Body of pancreas (tissue), 4 donors: Measurements from ENCODE around the gene SRRT. TPM values are rescaled to one million over a fixed set of nuclear protein-coding genes. Genes with fewer than 3 reads are reported as not detected.

Experiments used
- ATAC-seq: fragments of 150-250 bp; one replicate; pipeline ENCODE4 v1.9.1; 2016
- DNase-seq, 4 donors: peaks; one replicate each; pipeline ENCODE4 v3.0.0-alpha.2; 2019
- H3K27ac ChIP-seq, 4 donors: fragments of 200-600 bp; sonication (generic); 1 replicate in 3 of 4; 2 replicates in 1 of 4; pipeline versions ENCODE4 v1.5.1 to v1.6.1; 2016 to 2019; ENCODE audit warnings: mild to moderate bottlenecking in 1 of 4, mixed read lengths in 1 of 4, moderate library complexity in 1 of 4
- H3K27me3 ChIP-seq, 2 donors: fragments of 200-600 bp; sonication (generic); one replicate each; pipeline ENCODE4 v1.6.0; 2016; ENCODE audit warnings: mild to moderate bottlenecking in 1 of 2
- H3K36me3 ChIP-seq, 2 donors: fragments of 200-600 bp; sonication (generic); replicated peaks in 1 of 2; 2 replicates each; pipeline ENCODE4 v1.5.1; 2016; ENCODE audit warnings: low read depth in 2 of 2; ENCODE audit not compliant: insufficient read depth in 1 of 2
- H3K4me1 ChIP-seq: fragments of 200-600 bp; sonication (generic); one replicate; pipeline ENCODE4 v1.6.0; 2016
- H3K4me3 ChIP-seq, 2 donors: fragments of 200-600 bp; sonication (generic); 1 replicate in 1 of 2; 2 replicates in 1 of 2; pipeline ENCODE4 v1.5.1; 2016 to 2019
- H3K9me3 ChIP-seq, 3 donors: fragments of 200-600 bp; sonication (generic); 1 replicate in 2 of 3; 2 replicates in 1 of 3; pipeline ENCODE4 v1.5.1; 2016
- CTCF ChIP-seq, 7 experiments: fragments of 450-650 bp in 4 of 7; fragments of 200-600 bp in 3 of 7; sonication (generic) in 3 of 7; IDR thresholded peaks; one replicate each; pipeline ENCODE4 v1.5.1; 2016 to 2019; ENCODE audit warnings: antibody characterized with exemption in 7 of 7
- POLR2A ChIP-seq, 3 donors: fragments of 450-650 bp; IDR thresholded peaks; one replicate each; pipeline ENCODE4 v1.6.1; 2016; ENCODE audit warnings: antibody characterized with exemption in 3 of 3, mild to moderate bottlenecking in 2 of 3
- WGBS, 2 donors: methylation state at CpG; one replicate each; pipeline ENCODE4 v1.1.5; 2017; 5-methylcytosine and 5-hydroxymethylcytosine counted together
- intact Hi-C: fragments of 100-400 bp; cut with DNase I; formaldehyde crosslinking; loops from one replicate; pipeline ENCODE4 v1.15.1; 2023
- total RNA-seq, 2 donors: library from RNA; depleted of rRNA; stranded (reverse); fragments of >200 nt; gene quantifications; one replicate each; pipeline ENCODE4 v1.1.0, GENCODE V29; 2016

SRRT gene
- total RNA-seq, 2 donors from 2014 or later, result 54.7 to 60.7 TPM

GRCh38 chr7:100886936-100887515 lies 12.1 kb downstream of the SRRT start:
- TF ChIP-seq CTCF (IDR thresholded peaks at IDR 0.05) (no peak), POLR2A (IDR thresholded peaks at IDR 0.05) (no peak)
- intact Hi-C loops, result no loop called here
- no peak for ATAC-seq
- H3K4me3 ChIP-seq, result no peak overlapping the region
- H3K27me3 ChIP-seq, result no peaks in the 10 kb centered on the region
- no peaks in the 10 kb centered on the region for H3K9me3 ChIP-seq
- 79 to 87% methylated on average over 25 of the region's 25 CpGs for WGBS, 2 donors
- peak overlapping the region in 2 of 4 donors; percentile 91 to 95 for H3K27ac ChIP-seq
- DNase-seq, result no peak
- peaks cover 11 to 38% of the 10 kb centered on the region in 2 donors for H3K36me3 ChIP-seq
- peaks cover 34% of the 10 kb centered on the region for H3K4me1 ChIP-seq

GRCh38 chr7:100887516-100888290 lies 12.8 kb downstream of the SRRT start:
- Histone ChIP-seq H3K36me3 (peaks cover 11 to 31% of the 10 kb centered on the region in 2 donors), H3K27me3 (no peaks in the 10 kb centered on the region), H3K9me3 (no peaks in the 10 kb centered on the region), H3K27ac (peak overlapping the region in 3 of 4 donors; percentile 85 to 95 (median 91)), H3K4me3 (no peak overlapping the region), H3K4me1 (peaks cover 34% of the 10 kb centered on the region)
- DNase-seq (no peak), ATAC-seq (no peak)
- no peak for TF ChIP-seq CTCF (IDR thresholded peaks at IDR 0.05)
- TF ChIP-seq POLR2A (IDR thresholded peaks at IDR 0.05), result no peak
- WGBS, 2 donors, result 56 to 63% methylated on average over 21 of the region's 21 CpGs
- intact Hi-C loops, result no loop called here

DNA sequence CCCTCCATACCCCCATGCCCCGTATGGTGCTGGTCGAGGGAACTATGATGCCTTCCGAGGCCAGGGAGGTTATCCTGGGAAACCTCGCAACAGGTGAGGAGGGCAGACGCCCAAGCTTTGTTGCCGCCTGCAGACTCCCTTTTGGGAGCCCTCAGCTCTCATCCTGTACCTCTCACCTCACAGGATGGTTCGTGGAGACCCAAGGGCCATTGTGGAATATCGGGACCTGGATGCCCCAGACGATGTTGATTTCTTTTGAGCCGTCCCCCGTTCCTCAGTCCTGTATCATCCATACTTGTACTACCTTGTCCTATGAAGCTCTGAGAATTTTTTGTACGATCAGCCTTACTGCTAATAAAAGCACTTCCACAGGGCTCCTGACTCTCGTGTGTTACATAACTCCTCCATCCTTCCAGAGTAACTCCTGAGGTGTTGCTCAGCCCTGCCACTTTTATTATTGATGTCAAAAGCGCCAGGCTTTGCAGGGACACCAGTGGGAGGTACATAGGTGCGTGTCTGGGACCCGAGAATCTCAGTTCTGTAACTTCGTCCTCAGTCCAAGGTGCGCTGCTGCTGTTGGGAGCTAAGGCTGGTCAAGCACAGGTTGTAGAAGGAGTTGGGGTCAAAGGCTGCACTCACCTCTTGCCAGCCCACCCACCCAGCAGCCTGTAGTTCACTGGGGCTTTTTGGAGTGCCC lies 13.5 kb downstream of the SRRT start:
- DNase-seq (no peak), ATAC-seq (no peak)
- Histone ChIP-seq H3K27ac (peak overlapping the region; percentile 68 to 95 (median 88)), H3K4me1 (peaks cover 34% of the 10 kb centered on the region), H3K9me3 (no peaks in the 10 kb centered on the region), H3K36me3 (peaks cover 6 to 28% of the 10 kb centered on the region in 2 donors), H3K4me3 (peak overlapping the region; percentile 45 to 70), H3K27me3 (no peaks in the 10 kb centered on the region)
- intact Hi-C loops, result no loop called here
- WGBS, 2 donors, result 39 to 43% methylated on average over 16 to 18 of the region's 18 CpGs
- TF ChIP-seq POLR2A (IDR thresholded peaks at IDR 0.05), result no peak
- TF ChIP-seq CTCF (IDR thresholded peaks at IDR 0.05), result no peak

- no peaks in the 10 kb centered on the region for H3K27me3 ChIP-seq
- 1% methylated on average over 71 of the region's 73 CpGs; no CpG with 5 or more reads in 1 of the 2 donors for WGBS, 2 donors
- peak within 1 kb of the TSS; percentile 85 to 96 (median 93) for H3K27ac ChIP-seq
- H3K4me1 ChIP-seq, result peaks cover 34% of the 10 kb centered on the region
- peak in 1 of 4 donors; percentile 59 for DNase-seq
- peak within 1 kb of the TSS; percentile 45 to 70 for H3K4me3 ChIP-seq
- peaks cover 6 to 25% of the 10 kb centered on the region in 2 donors for H3K36me3 ChIP-seq
- intact Hi-C loops, result no loop called here
- no peaks in the 10 kb centered on the region for H3K9me3 ChIP-seq
- TF ChIP-seq CTCF (IDR thresholded peaks at IDR 0.05), result peak in 3 of 7 experiments; percentile 5 to 15 (median 6)
- TF ChIP-seq POLR2A (IDR thresholded peaks at IDR 0.05), result peak; percentile 39 to 65 (median 59)
- peak; percentile 57 for ATAC-seq
Observed at GRCh38 chr7:100888988-100889750, 14.3 kb downstream of the SRRT start, which contains the start of gene UFSP1. UFSP1 (minus strand) TSS chr7:100889715; CDS start chr7:100889271, 444 bp downstream.
